SK-N-SH treated with all-trans-retinoic acid at 6 μM for 48 hours (cell line): ENCODE measurements around the gene ANAPC13.

Source experiments
- ATAC-seq: fragments of 200-7000 bp; cut with Tn5 transposase; 3 replicates; pipeline ENCODE4 v1.9.1; 2020; ENCODE audit warnings: mild to moderate bottlenecking, moderate library complexity
- ARNTL ChIP-seq: fragments of 450-650 bp; formaldehyde crosslinking; IDR thresholded peaks from 2 replicates; pipeline ENCODE4 v1.5.0; 2020; ENCODE audit warnings: low read depth, mild to moderate bottlenecking, moderate library complexity, borderline replicate concordance
- BACH2 ChIP-seq: fragments of 250-450 bp; sonication (Bioruptor Pico); IDR thresholded peaks from 2 replicates; pipeline ENCODE4 v1.9.0; 2021; ENCODE audit warnings: mild to moderate bottlenecking, borderline replicate concordance
- CSDC2 ChIP-seq: fragments of 250-450 bp; sonication (Bioruptor Pico); IDR thresholded peaks from 2 replicates; pipeline ENCODE4 v1.5.0; 2020; ENCODE audit warnings: mild to moderate bottlenecking, moderate library complexity
- ESRRG ChIP-seq: fragments of 250-450 bp; sonication (Bioruptor Pico); IDR thresholded peaks from 2 replicates; pipeline ENCODE4 v1.6.1; 2021; ENCODE audit warnings: mild to moderate bottlenecking
- GLIS3 ChIP-seq: fragments of 250-450 bp; sonication (Bioruptor Pico); IDR thresholded peaks from 2 replicates; pipeline ENCODE4 v1.5.0; 2020; ENCODE audit warnings: mild to moderate bottlenecking, moderate library complexity
- ISL1 ChIP-seq: fragments of 250-450 bp; sonication (Bioruptor Pico); IDR thresholded peaks from 2 replicates; pipeline ENCODE4 v2.1.2; 2022; ENCODE audit warnings: mild to moderate bottlenecking, moderate library complexity
- OSR1 ChIP-seq: fragments of 250-450 bp; sonication (Bioruptor Pico); IDR thresholded peaks from 2 replicates; pipeline ENCODE4 v1.8.0; 2022; ENCODE audit warnings: moderate library complexity, mild to moderate bottlenecking, inconsistent platforms
- PPARA ChIP-seq: fragments of 250-450 bp; sonication (Bioruptor Pico); IDR thresholded peaks from 2 replicates; pipeline ENCODE4 v1.5.0; 2020; ENCODE audit warnings: mild to moderate bottlenecking, borderline replicate concordance
- RARB ChIP-seq: fragments of 250-450 bp; sonication (Bioruptor Pico); IDR thresholded peaks from 2 replicates; pipeline ENCODE4 v1.8.0; 2021; ENCODE audit warnings: mild to moderate bottlenecking, moderate library complexity
- SNAI2 ChIP-seq: fragments of 250-450 bp; sonication (Bioruptor Pico); IDR thresholded peaks from 2 replicates; pipeline ENCODE4 v1.5.0; 2020; ENCODE audit warnings: mild to moderate bottlenecking, moderate library complexity
- TCF4 ChIP-seq: fragments of 250-450 bp; sonication (Bioruptor Pico); IDR thresholded peaks from 2 replicates; pipeline ENCODE4 v1.8.0; 2021; ENCODE audit warnings: mild to moderate bottlenecking, moderate library complexity, borderline replicate concordance
- TOX ChIP-seq: fragments of 250-450 bp; sonication (Bioruptor Pico); IDR thresholded peaks from 2 replicates; pipeline ENCODE4 v1.8.0; 2021; ENCODE audit warnings: mild to moderate bottlenecking, moderate library complexity, borderline replicate concordance
- ZC3H10 ChIP-seq: fragments of 250-450 bp; sonication (Bioruptor Pico); IDR thresholded peaks from 2 replicates; pipeline ENCODE4 v1.5.1; 2021; ENCODE audit warnings: mild to moderate bottlenecking, moderate library complexity
- ZFP3 ChIP-seq: fragments of 250-450 bp; sonication (Bioruptor Pico); IDR thresholded peaks from 2 replicates; pipeline ENCODE4 v1.5.0; 2020; ENCODE audit warnings: mild to moderate bottlenecking, moderate library complexity
- ZFP30 ChIP-seq: fragments of 450-650 bp; formaldehyde crosslinking; IDR thresholded peaks from 2 replicates; pipeline ENCODE4 v1.5.0; 2022; ENCODE audit warnings: mild to moderate bottlenecking, moderate library complexity
- ZNF565 ChIP-seq: fragments of 450-650 bp; formaldehyde crosslinking; conservative IDR thresholded peaks from 2 replicates; pipeline ENCODE4 v1.5.0; 2020; ENCODE audit warnings: low read depth, mild to moderate bottlenecking, moderate library complexity
- ZNF70 ChIP-seq: fragments of 450-650 bp; formaldehyde crosslinking; IDR thresholded peaks from 2 replicates; pipeline ENCODE4 v1.5.0; 2020; ENCODE audit warnings: mild to moderate bottlenecking, moderate library complexity
- ZNF8 ChIP-seq: fragments of 450-650 bp; formaldehyde crosslinking; IDR thresholded peaks from 2 replicates; pipeline ENCODE4 v1.5.0; 2020; ENCODE audit warnings: mild to moderate bottlenecking, moderate library complexity
- TF ChIP-seq, protein P1 (sequence below): fragments of 250-450 bp; sonication (Bioruptor Pico); IDR thresholded peaks from 2 replicates; pipeline ENCODE4 v1.8.0; 2020; ENCODE audit warnings: mild to moderate bottlenecking, moderate library complexity, borderline replicate concordance
- TF ChIP-seq, protein P2 (sequence below): fragments of 250-450 bp; sonication (Bioruptor Pico); IDR thresholded peaks from 2 replicates; pipeline ENCODE4 v1.5.1; 2020; ENCODE audit warnings: low read depth, mild to moderate bottlenecking, moderate library complexity
- TF ChIP-seq, protein P3 (sequence below): fragments of 250-450 bp; sonication (Bioruptor Pico); IDR thresholded peaks from 2 replicates; pipeline ENCODE4 v1.5.1; 2021; ENCODE audit warnings: mild to moderate bottlenecking, moderate library complexity
- TF ChIP-seq, protein P4 (sequence below): fragments of 250-450 bp; sonication (Bioruptor Pico); IDR thresholded peaks from 2 replicates; pipeline ENCODE4 v1.8.0; 2021; ENCODE audit warnings: low read depth, mild to moderate bottlenecking, moderate library complexity, borderline replicate concordance
- TF ChIP-seq, protein P5 (sequence below): fragments of 250-450 bp; sonication (Bioruptor Pico); IDR thresholded peaks from 2 replicates; pipeline ENCODE4 v1.5.0; 2020; ENCODE audit warnings: mild to moderate bottlenecking, moderate library complexity

The ANAPC13 gene

DNA sequence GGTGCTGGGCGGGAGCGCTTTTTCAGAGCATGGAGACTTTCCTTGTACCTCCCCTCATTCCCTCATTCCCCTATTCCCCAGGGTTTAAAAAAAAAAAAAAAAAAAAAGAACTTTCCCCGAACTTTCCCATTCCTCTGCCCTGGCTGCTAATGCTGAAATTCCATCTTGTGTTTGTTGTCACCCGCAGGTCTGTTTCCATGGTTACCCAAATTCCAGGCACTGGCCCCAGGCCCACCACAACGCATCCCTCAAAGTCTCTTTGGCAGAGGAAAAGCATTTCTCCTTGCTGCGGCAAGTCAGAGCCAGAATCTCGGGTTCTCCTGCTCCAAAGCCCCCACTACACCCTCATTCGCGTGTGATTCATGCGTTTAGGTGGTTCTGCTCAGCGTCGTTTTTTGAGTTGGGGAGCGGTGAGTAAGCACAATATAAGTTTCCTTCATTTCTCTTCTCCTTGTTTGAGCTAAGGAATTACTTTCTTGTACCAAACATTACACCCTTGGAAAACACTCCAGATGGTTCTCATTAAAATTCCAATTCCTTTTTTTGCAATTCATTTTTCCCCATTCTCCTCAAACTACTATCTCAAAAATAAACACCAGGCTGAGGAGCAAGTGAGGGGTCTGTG is 21.6 kb downstream of the ANAPC13 start:
- peak; percentile 76 for ATAC-seq
- TF ChIP-seq ISL1 (CRISPR knock-in tag) = peak; percentile 64
- TF ChIP-seq, protein P1, sequence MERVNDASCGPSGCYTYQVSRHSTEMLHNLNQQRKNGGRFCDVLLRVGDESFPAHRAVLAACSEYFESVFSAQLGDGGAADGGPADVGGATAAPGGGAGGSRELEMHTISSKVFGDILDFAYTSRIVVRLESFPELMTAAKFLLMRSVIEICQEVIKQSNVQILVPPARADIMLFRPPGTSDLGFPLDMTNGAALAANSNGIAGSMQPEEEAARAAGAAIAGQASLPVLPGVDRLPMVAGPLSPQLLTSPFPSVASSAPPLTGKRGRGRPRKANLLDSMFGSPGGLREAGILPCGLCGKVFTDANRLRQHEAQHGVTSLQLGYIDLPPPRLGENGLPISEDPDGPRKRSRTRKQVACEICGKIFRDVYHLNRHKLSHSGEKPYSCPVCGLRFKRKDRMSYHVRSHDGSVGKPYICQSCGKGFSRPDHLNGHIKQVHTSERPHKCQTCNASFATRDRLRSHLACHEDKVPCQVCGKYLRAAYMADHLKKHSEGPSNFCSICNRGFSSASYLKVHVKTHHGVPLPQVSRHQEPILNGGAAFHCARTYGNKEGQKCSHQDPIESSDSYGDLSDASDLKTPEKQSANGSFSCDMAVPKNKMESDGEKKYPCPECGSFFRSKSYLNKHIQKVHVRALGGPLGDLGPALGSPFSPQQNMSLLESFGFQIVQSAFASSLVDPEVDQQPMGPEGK (CRISPR knock-in tag) = peak; percentile 85
- no peak for TF ChIP-seq ZNF565
- no peak for TF ChIP-seq GLIS3
- no peak for TF ChIP-seq BACH2 (CRISPR knock-in tag)
- TF ChIP-seq, protein P2, sequence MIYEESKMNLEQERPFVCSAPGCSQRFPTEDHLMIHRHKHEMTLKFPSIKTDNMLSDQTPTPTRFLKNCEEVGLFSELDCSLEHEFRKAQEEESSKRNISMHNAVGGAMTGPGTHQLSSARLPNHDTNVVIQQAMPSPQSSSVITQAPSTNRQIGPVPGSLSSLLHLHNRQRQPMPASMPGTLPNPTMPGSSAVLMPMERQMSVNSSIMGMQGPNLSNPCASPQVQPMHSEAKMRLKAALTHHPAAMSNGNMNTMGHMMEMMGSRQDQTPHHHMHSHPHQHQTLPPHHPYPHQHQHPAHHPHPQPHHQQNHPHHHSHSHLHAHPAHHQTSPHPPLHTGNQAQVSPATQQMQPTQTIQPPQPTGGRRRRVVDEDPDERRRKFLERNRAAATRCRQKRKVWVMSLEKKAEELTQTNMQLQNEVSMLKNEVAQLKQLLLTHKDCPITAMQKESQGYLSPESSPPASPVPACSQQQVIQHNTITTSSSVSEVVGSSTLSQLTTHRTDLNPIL (CRISPR knock-in tag) = 0 out of 2 replicates have a peak, but pooled peaks have one; percentile 31
- no peak for TF ChIP-seq ZC3H10 (CRISPR knock-in tag)
- no peak for TF ChIP-seq CSDC2 (CRISPR knock-in tag)
- TF ChIP-seq TCF4 (CRISPR knock-in tag) = peak; percentile 42; the same call in 1 of the 2 replicates
- TF ChIP-seq, protein P3, sequence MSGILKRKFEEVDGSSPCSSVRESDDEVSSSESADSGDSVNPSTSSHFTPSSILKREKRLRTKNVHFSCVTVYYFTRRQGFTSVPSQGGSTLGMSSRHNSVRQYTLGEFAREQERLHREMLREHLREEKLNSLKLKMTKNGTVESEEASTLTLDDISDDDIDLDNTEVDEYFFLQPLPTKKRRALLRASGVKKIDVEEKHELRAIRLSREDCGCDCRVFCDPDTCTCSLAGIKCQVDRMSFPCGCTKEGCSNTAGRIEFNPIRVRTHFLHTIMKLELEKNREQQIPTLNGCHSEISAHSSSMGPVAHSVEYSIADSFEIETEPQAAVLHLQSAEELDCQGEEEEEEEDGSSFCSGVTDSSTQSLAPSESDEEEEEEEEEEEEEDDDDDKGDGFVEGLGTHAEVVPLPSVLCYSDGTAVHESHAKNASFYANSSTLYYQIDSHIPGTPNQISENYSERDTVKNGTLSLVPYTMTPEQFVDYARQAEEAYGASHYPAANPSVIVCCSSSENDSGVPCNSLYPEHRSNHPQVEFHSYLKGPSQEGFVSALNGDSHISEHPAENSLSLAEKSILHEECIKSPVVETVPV (CRISPR knock-in tag) = no peak
- no peak for TF ChIP-seq ZFP3 (CRISPR knock-in tag)
- no peak for TF ChIP-seq ARNTL
- TF ChIP-seq OSR1 (CRISPR knock-in tag) = no peak
- no peak for TF ChIP-seq ZNF8
- no peak for TF ChIP-seq RARB (CRISPR knock-in tag)
- TF ChIP-seq ESRRG (CRISPR knock-in tag) = no peak
- peak; percentile 12; the same call in 1 of the 2 replicates for TF ChIP-seq TOX (CRISPR knock-in tag)
- TF ChIP-seq, protein P4, sequence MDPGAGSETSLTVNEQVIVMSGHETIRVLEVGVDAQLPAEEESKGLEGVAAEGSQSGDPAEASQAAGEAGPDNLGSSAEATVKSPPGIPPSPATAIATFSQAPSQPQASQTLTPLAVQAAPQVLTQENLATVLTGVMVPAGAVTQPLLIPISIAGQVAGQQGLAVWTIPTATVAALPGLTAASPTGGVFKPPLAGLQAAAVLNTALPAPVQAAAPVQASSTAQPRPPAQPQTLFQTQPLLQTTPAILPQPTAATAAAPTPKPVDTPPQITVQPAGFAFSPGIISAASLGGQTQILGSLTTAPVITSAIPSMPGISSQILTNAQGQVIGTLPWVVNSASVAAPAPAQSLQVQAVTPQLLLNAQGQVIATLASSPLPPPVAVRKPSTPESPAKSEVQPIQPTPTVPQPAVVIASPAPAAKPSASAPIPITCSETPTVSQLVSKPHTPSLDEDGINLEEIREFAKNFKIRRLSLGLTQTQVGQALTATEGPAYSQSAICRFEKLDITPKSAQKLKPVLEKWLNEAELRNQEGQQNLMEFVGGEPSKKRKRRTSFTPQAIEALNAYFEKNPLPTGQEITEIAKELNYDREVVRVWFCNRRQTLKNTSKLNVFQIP (CRISPR knock-in tag) = no peak
- TF ChIP-seq SNAI2 = no peak
- TF ChIP-seq PPARA (CRISPR knock-in tag) = no peak
- TF ChIP-seq ZNF70 (CRISPR knock-in tag) = peak; percentile 62; the same call in 1 of the 2 replicates
- TF ChIP-seq ZFP30 = no peak
- TF ChIP-seq, protein P5, sequence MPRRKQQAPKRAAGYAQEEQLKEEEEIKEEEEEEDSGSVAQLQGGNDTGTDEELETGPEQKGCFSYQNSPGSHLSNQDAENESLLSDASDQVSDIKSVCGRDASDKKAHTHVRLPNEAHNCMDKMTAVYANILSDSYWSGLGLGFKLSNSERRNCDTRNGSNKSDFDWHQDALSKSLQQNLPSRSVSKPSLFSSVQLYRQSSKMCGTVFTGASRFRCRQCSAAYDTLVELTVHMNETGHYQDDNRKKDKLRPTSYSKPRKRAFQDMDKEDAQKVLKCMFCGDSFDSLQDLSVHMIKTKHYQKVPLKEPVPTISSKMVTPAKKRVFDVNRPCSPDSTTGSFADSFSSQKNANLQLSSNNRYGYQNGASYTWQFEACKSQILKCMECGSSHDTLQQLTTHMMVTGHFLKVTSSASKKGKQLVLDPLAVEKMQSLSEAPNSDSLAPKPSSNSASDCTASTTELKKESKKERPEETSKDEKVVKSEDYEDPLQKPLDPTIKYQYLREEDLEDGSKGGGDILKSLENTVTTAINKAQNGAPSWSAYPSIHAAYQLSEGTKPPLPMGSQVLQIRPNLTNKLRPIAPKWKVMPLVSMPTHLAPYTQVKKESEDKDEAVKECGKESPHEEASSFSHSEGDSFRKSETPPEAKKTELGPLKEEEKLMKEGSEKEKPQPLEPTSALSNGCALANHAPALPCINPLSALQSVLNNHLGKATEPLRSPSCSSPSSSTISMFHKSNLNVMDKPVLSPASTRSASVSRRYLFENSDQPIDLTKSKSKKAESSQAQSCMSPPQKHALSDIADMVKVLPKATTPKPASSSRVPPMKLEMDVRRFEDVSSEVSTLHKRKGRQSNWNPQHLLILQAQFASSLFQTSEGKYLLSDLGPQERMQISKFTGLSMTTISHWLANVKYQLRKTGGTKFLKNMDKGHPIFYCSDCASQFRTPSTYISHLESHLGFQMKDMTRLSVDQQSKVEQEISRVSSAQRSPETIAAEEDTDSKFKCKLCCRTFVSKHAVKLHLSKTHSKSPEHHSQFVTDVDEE (CRISPR knock-in tag) = no peak

DNA sequence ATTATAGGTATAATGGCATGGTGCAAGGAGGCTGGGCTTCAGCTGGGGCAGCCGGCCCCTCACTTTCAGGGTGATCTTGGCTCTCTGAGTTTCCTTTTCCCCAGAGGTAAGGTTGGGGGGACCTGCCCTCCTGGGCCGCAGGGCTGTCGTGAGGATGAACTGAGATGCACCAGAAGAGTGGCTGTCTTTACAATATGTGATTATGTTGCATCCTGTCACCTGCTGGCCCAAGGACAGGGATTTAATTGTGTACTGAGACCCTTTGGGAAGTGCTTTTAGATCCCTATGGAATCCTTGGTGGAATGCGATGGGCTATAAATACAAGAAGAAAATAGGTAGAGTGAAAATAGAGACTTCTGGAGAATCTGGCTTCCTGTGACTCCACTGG is 22.1 kb downstream of the ANAPC13 start:
- TF ChIP-seq ZNF70 (CRISPR knock-in tag) = no peak
- no peak for ATAC-seq
